HUES64 (cell line): Measurements from ENCODE around the gene CEACAM6.
"Not testable (repeated sequence)": the region's sequence is repeated elsewhere in the genome, so short reads cannot be mapped to it uniquely, and the experiment has no call there.

Experiments
- H3K27ac ChIP-seq: 2 replicates; pipeline ENCODE4 v1.7.0; 2013; ENCODE audit warnings: low read depth, low read length, inconsistent platforms
- H3K27me3 ChIP-seq: 2 replicates; pipeline ENCODE4 v1.6.1; 2013; ENCODE audit warnings: mild to moderate bottlenecking, low read length; ENCODE audit not compliant: insufficient read depth
- H3K36me3 ChIP-seq: 2 replicates; pipeline ENCODE4 v1.6.1; 2013; ENCODE audit warnings: mild to moderate bottlenecking, low read length; ENCODE audit not compliant: insufficient read depth
- H3K4me1 ChIP-seq: 2 replicates; pipeline ENCODE4 v1.6.1; 2013; ENCODE audit warnings: mild to moderate bottlenecking, low read length, moderate library complexity; ENCODE audit not compliant: insufficient read depth
- H3K4me3 ChIP-seq: 2 replicates; pipeline ENCODE4 v1.5.1; 2013; ENCODE audit warnings: mild to moderate bottlenecking, low read length, moderate library complexity
- H3K9ac ChIP-seq: 2 replicates; pipeline ENCODE4 v1.6.1; 2013; ENCODE audit warnings: mild to moderate bottlenecking, low read depth, low read length
- H3K9me3 ChIP-seq: 2 replicates; pipeline ENCODE4 v1.6.1; 2013; ENCODE audit warnings: low read depth, low read length; ENCODE audit not compliant: insufficient read depth
- WGBS: fragments of 150-250, 120-280 bp; methylation state at CpG from one replicate; pipeline ENCODE4 v1.1.7; 2013; ENCODE audit warnings: missing lambda C conversion rate; 5-methylcytosine and 5-hydroxymethylcytosine counted together

Gene CEACAM6

GRCh38 chr19:41748012-41748411, 7.3 kb upstream of the CEACAM6 start:
- Histone ChIP-seq H3K4me3 (no peak overlapping the region), H3K9ac (no peak overlapping the region), H3K27me3 (peaks cover 36% of the 10 kb centered on the region), H3K36me3 (no peaks in the 10 kb centered on the region), H3K9me3 (no peaks in the 10 kb centered on the region), H3K4me1 (no peaks in the 10 kb centered on the region), H3K27ac (no peak overlapping the region)
- WGBS: 60% methylated on average over 3 of the region's 3 CpGs

- H3K4me1 ChIP-seq, H3K4me3 ChIP-seq, H3K27ac ChIP-seq, H3K9ac ChIP-seq, H3K9me3 ChIP-seq, H3K36me3 ChIP-seq: not testable (repeated sequence)
- WGBS: 67% methylated on average over 4 of the region's 10 CpGs
- H3K27me3 ChIP-seq: peaks cover 36% of the 10 kb centered on the region
Observed at GRCh38 chr19:41750248-41751134, 4.8 kb upstream of the CEACAM6 start.

- Histone ChIP-seq H3K4me1 (no peaks in the 10 kb centered on the region; the same call in 1 of the 2 replicates), H3K9me3 (no peaks in the 10 kb centered on the region), H3K27ac (no peak overlapping the region), H3K36me3 (no peaks in the 10 kb centered on the region), H3K4me3 (no peak overlapping the region), H3K27me3 (peaks cover 17% of the 10 kb centered on the region), H3K9ac (no peak overlapping the region)
- WGBS: 23% methylated on average over 11 of the region's 12 CpGs
Observed at GRCh38 chr19:41753159-41753558, 2.2 kb upstream of the CEACAM6 start.

DNA sequence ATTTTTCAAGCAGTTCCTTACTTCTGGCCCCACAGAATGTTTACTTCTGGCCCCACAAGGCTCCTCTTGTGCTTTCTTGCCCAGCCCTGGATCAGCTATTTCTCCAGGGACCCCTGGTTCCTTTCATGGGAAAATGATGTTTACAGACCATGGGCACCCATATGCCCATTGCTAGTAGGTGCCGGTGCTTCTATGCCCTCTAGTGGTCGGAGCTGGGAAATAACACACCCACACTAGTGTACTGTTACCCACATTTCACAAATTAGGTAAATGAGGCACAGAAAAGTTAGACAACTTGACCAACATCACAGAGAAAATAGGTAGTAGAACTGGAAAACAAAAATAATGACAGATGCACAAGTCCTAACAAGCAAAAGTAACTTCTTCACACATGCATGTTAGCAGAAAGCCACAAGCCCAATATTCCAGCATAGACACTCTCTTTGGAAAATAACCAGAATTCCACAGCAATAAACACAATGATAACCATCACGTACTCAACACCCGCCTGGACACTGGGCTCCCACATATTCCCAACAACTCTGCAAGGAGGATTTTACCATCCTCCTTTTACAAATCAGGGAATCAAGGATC, 1.3 kb upstream of the CEACAM6 start:
- no peak overlapping the region for H3K4me3 ChIP-seq
- 20% methylated on average over 2 of the region's 4 CpGs for WGBS
- H3K9me3 ChIP-seq: no peaks in the 10 kb centered on the region
- H3K4me1 ChIP-seq: no peaks in the 10 kb centered on the region; the same call in 1 of the 2 replicates
- no peaks in the 10 kb centered on the region for H3K36me3 ChIP-seq
- H3K9ac ChIP-seq: no peak overlapping the region
- peaks cover 9% of the 10 kb centered on the region for H3K27me3 ChIP-seq
- H3K27ac ChIP-seq: no peak overlapping the region

DNA sequence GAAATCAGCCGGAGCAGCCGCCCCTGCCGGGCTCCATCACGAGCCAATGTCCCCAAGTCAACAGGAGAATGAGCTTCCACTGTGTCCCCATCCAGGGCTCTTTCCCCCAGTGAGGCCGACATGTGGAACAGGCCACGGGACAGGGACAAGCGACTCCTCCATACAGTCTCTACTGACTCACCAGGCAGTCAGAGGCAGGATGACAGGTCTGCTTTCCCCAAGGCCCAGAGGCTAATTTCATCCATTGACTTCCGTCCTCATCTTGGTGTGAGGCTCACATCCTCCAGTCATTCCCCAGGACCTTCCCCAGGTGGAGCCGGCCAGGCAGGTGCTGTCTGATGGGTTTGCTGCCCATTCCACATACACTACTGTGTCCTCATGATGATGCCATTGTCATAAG, 3.5 kb downstream of the CEACAM6 start:
- no peaks in the 10 kb centered on the region for H3K4me1 ChIP-seq
- no peak overlapping the region for H3K9ac ChIP-seq
- 80% methylated on average over 9 of the region's 9 CpGs for WGBS
- H3K36me3 ChIP-seq: no peaks in the 10 kb centered on the region
- no peak overlapping the region for H3K27ac ChIP-seq
- no peak overlapping the region for H3K4me3 ChIP-seq
- H3K9me3 ChIP-seq: no peaks in the 10 kb centered on the region
- H3K27me3 ChIP-seq: peaks cover 35% of the 10 kb centered on the region

GRCh38 chr19:41767115-41767514, 11.8 kb downstream of the CEACAM6 start:
- Histone ChIP-seq H3K27ac (no peak overlapping the region), H3K27me3 (peaks cover 16% of the 10 kb centered on the region), H3K4me1 (no peaks in the 10 kb centered on the region), H3K36me3 (no peaks in the 10 kb centered on the region), H3K9ac (no peak overlapping the region), H3K4me3 (no peak overlapping the region), H3K9me3 (0 out of 2 replicates have a peak, but pooled peaks cover 6% of the 10 kb centered on the region)
- WGBS: 89% methylated on average over 2 of the region's 2 CpGs

DNA sequence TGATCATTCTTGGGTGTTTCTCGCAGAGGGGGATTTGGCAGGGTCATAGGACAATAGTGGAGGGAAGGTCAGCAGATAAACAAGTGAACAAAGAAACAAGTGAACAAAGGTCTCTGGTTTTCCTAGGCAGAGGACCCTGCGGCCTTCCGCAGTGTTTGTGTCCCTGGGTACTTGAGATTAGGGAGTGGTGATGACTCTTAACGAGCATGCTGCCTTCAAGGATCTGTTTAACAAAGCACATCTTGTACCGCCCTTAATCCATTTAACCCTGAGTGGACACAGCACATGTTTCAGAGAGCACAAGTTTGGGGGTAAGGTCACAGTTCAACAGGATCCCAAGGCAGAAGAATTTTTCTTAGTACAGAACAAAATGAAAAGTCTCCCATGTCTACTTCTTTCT, 12.8 kb downstream of the CEACAM6 start:
- 88% methylated on average over 1 of the region's 5 CpGs for WGBS
- not testable (repeated sequence) for H3K4me1 ChIP-seq, H3K4me3 ChIP-seq, H3K27me3 ChIP-seq, H3K9me3 ChIP-seq, H3K9ac ChIP-seq, H3K36me3 ChIP-seq, H3K27ac ChIP-seq

DNA sequence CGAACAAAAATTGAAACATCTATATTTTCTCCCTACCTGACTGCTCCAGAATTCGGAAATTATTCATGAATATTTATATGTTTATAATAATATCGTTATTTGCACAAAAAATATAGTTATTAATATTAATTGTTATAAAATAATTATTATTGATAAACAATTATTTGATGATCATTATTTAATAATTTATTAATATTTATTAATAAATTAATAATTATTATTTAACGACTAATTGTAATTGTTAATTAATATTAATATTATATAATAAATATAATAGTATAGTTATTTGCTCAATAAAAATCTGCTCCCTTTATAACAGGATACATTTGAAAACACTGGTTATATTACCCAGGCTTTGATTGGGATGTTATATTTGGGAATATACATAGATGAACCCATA, 14.3 kb downstream of the CEACAM6 start:
- no peaks in the 10 kb centered on the region; the same call in none of the 2 replicates for H3K27me3 ChIP-seq
- no peak overlapping the region for H3K4me3 ChIP-seq
- H3K27ac ChIP-seq: no peak overlapping the region
- H3K9ac ChIP-seq: no peak overlapping the region
- whole genome bisulfite sequencing: 100% methylated on average over 1 of the region's 4 CpGs
- 0 out of 2 replicates have a peak, but pooled peaks cover 6% of the 10 kb centered on the region for H3K9me3 ChIP-seq
- no peaks in the 10 kb centered on the region for H3K36me3 ChIP-seq
- no peaks in the 10 kb centered on the region for H3K4me1 ChIP-seq

GRCh38 chr19:41771410-41771809, 16.1 kb downstream of the CEACAM6 start:
- no peak overlapping the region for H3K9ac ChIP-seq
- 96% methylated on average over 1 of the region's 2 CpGs for WGBS
- H3K36me3 ChIP-seq: no peaks in the 10 kb centered on the region
- no peak overlapping the region for H3K27ac ChIP-seq
- peaks cover under 1% of the 10 kb centered on the region; the same call in 1 of the 2 replicates for H3K4me1 ChIP-seq
- 0 out of 2 replicates have a peak, but pooled peaks cover 6% of the 10 kb centered on the region for H3K9me3 ChIP-seq
- no peak overlapping the region for H3K4me3 ChIP-seq
- no peaks in the 10 kb centered on the region for H3K27me3 ChIP-seq

DNA sequence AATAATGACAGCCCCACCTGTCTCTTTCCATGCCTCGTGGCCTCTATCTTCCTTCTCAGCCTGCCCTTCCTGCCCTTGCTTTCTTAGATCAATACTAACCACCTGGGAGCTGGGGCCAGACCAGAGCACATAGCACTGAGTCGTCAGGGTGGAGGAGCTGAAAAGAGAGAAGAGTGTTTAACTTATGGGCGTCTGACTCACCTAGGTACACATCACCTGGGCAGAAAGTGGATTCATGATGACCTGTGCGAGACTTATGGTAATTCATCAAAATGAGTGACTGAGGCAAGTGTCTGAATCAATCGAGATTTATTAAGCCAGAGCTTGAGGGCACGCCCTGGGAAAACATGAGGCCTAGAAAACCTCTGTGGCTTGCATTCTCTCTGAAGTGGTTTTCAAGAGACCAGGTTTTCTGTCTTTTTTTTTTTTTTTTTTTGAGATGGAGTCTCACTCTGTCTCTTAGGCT, 19.2 kb downstream of the CEACAM6 start:
- H3K9me3 ChIP-seq: no peaks in the 10 kb centered on the region
- no peak overlapping the region for H3K27ac ChIP-seq
- H3K9ac ChIP-seq: no peak overlapping the region
- no peaks in the 10 kb centered on the region for H3K27me3 ChIP-seq
- no peak overlapping the region for H3K4me3 ChIP-seq
- H3K4me1 ChIP-seq: peaks cover 5% of the 10 kb centered on the region; the same call in 1 of the 2 replicates
- no peaks in the 10 kb centered on the region for H3K36me3 ChIP-seq
- 80% methylated on average over 6 of the region's 6 CpGs for WGBS

GRCh38 chr19:41776700-41777099, 21.4 kb downstream of the CEACAM6 start:
- H3K4me1 ChIP-seq: peaks cover 5% of the 10 kb centered on the region; the same call in 1 of the 2 replicates
- H3K27ac ChIP-seq: no peak overlapping the region
- H3K27me3 ChIP-seq: no peaks in the 10 kb centered on the region
- no peaks in the 10 kb centered on the region for H3K36me3 ChIP-seq
- no peak overlapping the region for H3K9ac ChIP-seq
- 67% methylated on average over 2 of the region's 2 CpGs for WGBS
- no peaks in the 10 kb centered on the region for H3K9me3 ChIP-seq
- H3K4me3 ChIP-seq: no peak overlapping the region
